Measurements from ENCODE around the gene USP2.

USP2 gene

DNA sequence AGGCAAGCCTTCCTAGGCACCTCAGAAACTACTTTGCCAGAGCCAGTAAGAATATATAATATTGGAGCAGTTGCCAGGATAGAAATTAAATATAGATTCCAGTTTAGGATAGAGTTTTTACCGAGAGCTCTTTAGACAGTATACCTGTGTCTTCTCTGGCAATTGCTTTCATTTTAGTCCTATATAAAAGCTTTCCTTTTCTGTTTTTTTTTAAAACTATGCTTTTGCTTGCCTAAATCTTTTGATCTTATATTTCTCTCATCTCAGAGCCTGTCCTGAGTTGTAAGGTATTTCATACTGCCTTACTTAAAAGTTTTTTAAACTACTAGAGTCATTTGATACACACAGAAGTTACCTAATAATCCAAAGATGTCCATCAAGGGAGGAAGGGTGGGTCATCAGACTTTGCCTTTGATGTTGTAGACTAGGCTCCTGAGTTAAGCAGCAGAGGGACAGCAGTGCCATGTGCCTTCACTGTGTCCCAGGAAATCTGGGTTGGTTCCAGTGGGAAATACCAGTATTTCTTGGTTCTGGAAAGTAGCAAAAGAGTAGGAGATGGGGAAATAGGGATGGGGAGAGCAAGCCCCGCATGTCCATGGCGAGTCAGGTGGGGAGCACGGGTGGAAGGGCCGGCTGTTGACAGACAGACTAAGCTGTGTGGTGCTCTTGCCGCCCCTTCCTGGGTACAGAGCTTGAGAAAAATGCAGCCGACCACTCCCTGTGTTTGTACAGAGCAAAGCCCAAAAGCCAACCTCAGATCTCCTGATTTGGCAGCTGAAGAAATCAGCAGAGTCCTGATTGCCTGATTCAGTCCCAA, 75.7 kb downstream of the USP2 start:
- TF ChIP-seq TARDBP (IDR thresholded peaks at IDR 0.05) (no peak), NFRKB (IDR thresholded peaks at IDR 0.05) (no peak), BHLHE40 (IDR thresholded peaks at IDR 0.05; ENCODE audit: borderline replicate concordance) (no peak), SUZ12 (IDR thresholded peaks at IDR 0.05) (no peak), ZNF384 (IDR thresholded peaks at IDR 0.05) (no peak), CTBP1 (IDR thresholded peaks at IDR 0.05; ENCODE audit: borderline replicate concordance) (no peak), L3MBTL2 (conservative IDR thresholded peaks at IDR 0.05) (no peak), FOXM1 (IDR thresholded peaks at IDR 0.05; ENCODE audit: borderline replicate concordance) (no peak), FOXA1 (IDR thresholded peaks at IDR 0.05) (no peak), ARNT (IDR thresholded peaks at IDR 0.05) (no peak), SP1 (IDR thresholded peaks at IDR 0.05) (no peak), ELF4 (IDR thresholded peaks at IDR 0.05) (no peak), FOXK2 (IDR thresholded peaks at IDR 0.05) (no peak), HDGF (IDR thresholded peaks at IDR 0.05; ENCODE audit: borderline replicate concordance) (no peak), LEF1 (IDR thresholded peaks at IDR 0.05; ENCODE audit: borderline replicate concordance) (no peak)
- TF ChIP-seq, protein P1, sequence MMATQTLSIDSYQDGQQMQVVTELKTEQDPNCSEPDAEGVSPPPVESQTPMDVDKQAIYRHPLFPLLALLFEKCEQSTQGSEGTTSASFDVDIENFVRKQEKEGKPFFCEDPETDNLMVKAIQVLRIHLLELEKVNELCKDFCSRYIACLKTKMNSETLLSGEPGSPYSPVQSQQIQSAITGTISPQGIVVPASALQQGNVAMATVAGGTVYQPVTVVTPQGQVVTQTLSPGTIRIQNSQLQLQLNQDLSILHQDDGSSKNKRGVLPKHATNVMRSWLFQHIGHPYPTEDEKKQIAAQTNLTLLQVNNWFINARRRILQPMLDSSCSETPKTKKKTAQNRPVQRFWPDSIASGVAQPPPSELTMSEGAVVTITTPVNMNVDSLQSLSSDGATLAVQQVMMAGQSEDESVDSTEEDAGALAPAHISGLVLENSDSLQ (IDR thresholded peaks at IDR 0.05), result no peak
- CTCF ChIA-PET, result interaction anchor here (0.8 kb wide), 1 partner anchor 185 kb away, joined by 3 read pairs; the partner anchor contains the start of gene HINFP
- POLR2A ChIA-PET, result interaction anchor here (1.0 kb wide), 1 partner anchor 10 kb away, joined by 3 read pairs; no protein-coding TSS in a partner anchor
- no peak for DNase-seq (ENCODE audit: extremely low spot score)
